ENCODE results near the gene MATN1.
"Not testable (repeated sequence)": the region's sequence is repeated elsewhere in the genome, so short reads cannot be mapped to it uniquely, and the experiment has no call there.

MATN1 gene

DNA sequence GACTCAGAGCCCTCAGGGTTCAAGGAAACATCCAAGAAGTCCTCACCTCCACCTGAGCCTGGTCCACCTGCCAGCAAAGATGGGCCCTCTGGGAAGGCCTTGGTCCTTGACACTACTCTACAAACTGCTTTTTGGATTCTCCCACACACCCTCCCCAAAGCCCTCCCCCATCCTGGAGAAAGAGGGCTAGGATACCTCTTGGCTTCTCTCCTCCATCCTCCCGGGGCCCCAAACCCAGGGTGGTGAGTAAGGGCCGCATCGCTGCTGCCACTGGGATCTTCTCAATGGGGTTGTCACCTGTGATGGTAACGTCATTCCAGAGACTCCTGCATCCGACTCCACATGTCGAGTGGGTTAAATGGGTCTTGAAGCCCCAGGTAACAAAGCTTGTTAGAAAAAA lies 26.6 kb downstream of the MATN1 start:
- DNase-seq (ENCODE audit: low read depth): no peak

DNA sequence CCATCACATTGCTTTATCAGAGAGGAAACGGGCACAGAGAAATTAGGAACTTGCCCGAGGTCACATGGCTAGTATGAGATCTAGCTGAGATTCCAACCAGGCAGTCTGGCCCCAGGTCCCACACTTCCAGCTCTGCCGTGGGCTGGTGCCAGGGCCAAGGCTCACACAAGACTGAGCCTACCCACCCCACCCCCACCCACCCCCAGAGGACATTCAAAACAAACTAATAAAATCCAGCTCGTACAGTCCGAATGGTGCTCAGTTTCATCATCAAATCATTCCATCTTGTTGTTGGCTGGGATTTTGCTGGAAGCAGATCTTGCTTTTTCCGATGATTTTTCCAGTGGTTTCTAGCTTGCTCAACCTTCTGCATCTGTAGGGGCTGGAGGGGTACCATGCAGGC lies 27.9 kb downstream of the MATN1 start:
- no peak for DNase-seq (ENCODE audit: low read depth)

DNA sequence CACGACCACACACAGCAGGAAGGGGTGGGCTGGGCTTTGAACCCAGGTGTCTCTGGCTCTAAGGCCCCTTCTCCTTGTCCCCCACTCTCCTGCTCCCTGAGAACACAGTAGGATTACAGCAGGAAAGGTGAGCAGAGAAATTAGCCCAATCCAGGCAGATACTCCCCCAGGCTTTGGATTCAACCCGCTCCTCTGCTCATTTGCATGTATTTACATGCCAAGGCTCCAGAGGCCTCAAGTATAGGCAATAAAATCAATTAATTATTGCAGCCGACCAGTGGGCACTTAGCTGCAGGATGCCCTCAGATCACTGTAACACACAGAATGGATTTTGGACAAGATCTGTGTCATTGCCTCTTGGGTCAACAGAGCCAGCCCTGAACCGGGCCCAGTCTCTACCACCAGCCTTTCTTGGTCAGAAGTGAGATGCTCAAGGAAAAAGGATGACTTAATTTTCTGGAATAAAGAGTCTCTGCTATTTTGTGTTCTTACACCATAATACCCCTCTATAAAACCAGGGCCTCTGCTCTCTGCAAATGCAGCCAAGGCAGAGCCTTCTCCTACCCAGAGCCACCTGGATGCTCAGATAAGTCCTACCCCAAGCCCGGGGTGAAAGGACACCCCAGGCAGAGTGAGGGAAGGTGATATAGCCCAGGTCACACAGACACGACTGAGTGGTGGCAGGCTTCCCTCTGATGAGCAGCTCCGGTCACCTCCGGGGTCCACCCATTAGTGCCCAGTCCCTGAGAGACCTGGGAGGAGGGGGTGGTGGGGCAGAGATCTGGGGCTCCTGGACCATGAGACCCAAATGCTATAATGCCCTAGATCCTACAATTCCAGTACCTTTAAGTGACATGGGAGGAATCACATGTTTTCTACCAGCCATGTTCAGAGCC lies 28.9 kb downstream of the MATN1 start:
- DNase-seq (ENCODE audit: low read depth): no peak

DNA sequence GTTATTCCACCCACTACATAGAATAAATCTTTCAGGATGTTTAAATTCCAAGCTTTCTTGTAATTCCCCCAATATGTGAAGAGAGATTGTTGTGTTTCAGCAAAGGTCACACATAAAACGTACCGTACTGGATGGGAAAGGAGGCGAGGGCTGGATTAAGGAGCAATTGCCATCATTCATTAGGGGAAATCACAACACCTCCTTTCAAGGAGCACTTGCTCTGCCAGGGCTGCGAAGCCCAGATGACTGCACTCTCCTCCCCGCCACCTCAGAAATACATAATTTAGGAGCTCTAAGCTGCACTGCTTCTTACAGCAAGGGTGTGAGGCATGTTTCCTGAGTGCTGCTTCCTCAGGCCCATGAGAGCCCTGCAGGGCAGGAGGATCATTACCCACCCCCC lies 29.6 kb downstream of the MATN1 start:
- no peak for DNase-seq (ENCODE audit: low read depth)

DNA sequence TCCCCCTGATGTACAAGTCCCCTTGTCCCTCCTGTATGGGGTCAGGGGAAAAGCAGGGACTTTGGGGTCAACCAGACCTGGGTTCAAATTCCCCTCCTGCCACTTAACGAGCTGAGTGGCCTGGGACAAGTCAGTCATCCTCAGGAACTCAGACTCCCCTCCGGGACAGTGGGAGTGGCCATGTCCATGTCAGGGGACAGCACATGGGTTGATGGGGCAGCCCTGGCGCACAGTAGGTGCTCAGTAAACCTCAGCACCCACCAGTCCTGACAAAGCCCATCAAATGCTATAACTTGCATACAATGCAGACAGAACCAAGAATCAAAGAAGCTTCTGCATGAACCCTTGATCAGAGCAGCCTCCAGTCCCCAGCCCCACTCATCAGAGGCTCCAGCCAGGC lies 30.0 kb downstream of the MATN1 start:
- no peak for DNase-seq (ENCODE audit: low read depth)

DNA sequence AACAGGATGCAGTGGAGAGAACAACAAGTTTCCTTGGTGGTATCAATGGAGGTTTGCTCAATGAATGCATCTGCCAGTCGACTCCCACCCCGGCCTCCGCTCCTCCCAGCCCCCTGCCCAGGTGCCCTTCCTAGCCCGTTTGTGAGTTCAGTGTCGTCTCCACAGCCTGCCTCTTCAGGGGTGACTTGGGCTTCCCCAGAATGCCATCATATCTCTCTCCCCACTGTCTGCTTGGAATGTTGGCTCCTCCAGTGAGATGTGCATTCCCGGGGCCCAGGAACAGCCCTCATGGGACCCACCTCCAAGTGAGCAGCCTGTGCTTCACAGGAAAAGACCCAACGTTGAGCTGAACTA lies 30.5 kb downstream of the MATN1 start:
- no peak for DNase-seq (ENCODE audit: low read depth)

DNA sequence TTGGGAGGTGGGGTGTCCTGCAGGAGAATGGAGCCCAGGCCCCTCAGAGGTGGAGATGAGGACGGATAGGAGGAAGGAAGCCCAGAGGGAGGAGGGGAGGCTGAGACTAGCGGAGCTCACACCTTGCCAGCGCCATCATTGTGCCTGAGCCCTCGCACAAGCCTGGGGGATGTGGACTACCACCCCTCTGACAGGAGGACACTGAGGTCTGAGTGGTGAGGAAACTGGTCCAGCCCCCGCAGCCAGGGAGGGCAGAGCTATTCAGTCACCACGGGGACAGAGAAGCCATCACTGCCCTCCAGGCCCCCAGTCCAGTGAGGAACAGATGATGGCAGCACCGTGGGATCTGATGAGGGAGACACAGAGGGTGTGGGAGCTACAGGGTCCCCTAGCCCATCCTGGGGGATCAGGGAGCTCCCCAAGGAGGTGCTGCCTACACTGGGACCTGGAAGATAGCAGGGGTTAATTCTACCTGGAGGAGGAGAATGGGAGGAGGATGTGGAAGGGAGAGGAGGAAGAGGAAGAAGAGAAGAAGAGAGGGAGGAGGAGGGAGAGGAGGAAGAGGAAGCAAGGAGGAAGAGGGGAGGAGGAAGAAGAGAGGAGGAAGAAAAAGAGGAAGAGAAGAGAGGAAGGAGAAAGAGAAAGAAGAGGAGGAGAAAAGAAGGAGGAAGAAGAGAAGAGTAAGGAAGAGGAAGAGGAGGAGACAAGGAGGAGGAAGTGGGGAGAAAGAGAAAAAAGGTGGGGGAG lies 31.0 kb downstream of the MATN1 start:
- DNase-seq (ENCODE audit: low read depth): no peak

DNA sequence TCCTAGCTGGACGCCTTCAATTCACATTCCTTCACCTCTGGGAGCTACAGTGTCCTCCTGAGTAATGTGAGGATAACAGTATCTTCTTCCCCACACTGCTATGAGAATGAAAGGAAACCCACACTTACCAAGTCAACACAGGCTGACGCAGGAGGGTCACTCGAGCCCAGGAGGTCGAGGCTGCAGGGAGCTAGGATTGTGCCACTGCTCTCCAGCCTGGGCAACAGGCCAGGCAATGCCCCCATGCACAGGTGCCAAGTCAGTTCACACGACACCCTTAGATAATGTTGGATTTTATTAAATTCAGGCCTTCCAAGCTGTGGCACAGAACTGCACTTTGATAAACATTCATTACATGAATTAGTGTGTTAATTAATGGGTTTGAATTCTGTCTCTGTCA lies 31.9 kb downstream of the MATN1 start:
- DNase-seq (ENCODE audit: low read depth): no peak

DNA sequence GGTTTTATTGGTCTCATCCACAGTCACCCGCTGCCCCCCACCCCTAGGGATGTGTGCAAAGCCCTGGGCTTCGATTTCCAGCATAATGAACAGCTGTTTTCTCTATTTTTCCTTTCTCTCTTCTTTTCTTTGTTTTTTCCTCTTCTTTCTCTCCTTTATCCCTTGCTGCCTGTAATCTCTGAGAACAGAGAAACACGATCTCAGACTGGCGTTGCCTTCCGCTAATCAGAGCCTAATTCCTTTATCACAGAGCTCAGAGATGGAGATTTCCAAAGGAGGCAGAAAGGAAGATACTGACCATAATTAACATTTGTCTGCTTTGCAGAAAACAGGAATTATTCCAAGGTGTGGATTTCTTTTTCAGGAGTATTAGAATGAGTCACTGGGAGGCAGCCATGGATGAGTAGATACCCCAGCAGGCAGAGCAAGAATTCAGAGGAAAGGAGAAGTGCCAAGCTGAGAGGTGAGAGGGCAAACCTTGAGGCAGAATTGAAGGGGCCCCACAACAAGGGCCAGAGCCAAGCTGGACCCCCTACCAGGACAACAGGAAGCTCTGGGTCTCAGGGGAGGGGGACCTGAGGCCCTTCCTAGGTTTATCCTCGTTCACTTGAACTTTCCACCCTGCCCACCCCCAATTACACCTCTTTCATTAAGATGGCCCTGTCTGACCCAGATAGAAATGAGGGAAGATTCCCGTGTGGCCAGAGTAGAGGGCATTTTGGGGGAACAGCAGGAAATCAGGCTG lies 33.3 kb downstream of the MATN1 start:
- DNase-seq (ENCODE audit: low read depth): no peak

DNA sequence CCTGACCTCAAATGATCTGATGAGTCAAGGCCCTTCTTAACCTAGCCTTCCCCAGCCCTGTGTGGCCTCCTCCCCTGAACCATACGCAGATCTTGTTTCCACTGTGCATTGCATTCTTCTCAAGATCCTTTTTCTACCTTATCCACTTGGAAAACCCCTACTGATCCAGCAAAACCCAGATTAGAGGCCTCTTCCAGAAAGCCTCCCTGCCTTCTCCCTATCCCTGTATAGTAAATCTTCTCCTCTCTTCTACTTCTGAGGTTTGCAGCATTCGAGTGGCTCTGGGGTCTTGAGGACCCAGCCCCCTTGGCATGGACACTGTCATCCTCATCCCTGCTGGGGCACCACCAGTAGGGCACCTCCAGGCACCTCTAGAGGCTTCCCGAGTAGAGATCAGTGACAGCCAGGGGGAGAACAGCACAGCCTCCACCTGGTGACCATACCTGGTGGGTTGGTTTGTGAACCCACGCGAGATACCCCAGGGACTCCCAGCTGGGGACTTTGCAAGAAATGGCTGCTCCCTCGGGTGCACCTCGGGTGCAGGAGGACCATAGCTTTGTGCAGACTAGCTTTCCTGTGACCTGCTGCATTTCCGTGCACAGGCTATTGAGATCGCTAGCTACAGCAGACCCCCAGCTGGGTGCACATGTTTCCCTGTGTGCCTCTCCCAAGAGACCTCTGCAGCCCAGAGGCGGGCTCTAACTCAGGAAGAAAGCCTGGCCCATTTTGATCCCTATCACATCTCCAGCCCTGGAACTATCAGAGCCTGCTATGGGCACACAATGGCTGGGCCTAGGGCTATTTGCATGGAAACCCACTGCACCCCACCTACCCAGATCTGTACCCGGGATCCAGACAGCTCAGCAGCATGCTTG lies 34.2 kb downstream of the MATN1 start:
- DNase-seq (ENCODE audit: low read depth): no peak

DNA sequence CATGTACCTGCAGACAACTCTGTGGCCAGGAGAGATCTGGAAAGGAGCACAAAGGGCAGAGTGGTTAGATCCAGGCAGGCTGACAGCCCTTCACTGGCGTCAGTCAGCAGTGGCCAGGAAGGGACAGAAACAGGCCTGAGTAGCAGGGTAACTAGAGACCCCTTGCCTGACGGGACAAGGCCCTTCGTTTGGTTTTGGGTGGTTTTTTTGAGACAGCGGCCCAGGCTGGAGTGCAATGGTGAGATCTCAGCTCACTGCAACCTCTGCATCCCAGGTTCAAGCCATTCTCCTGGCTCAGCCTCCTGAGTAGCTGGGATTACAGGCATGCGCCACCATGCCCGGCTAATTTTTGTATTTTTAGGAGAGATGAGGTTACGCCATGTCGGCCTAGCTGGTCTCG lies 34.9 kb downstream of the MATN1 start:
- not testable (repeated sequence) for DNase-seq (ENCODE audit: low read depth)

DNA sequence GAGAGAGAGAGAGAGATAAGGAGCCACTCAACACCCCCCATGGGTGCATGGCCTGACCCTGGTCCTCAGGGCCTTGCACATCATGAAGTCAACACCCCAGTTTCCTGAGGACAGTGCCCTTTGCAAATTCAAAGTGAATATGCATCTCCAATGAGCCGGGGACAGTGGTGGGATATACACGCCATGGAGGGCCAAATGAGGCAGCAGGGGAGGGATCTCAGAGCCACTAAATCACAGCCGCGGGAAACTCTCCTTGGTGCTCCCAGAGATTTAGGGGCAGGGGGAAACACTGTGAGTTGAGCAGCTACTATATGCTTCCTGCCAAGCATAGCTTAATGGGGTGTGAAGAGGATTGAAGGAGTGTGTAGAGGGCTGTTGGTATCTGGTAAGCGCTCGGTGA lies 35.5 kb downstream of the MATN1 start:
- no peak for DNase-seq (ENCODE audit: low read depth)

DNA sequence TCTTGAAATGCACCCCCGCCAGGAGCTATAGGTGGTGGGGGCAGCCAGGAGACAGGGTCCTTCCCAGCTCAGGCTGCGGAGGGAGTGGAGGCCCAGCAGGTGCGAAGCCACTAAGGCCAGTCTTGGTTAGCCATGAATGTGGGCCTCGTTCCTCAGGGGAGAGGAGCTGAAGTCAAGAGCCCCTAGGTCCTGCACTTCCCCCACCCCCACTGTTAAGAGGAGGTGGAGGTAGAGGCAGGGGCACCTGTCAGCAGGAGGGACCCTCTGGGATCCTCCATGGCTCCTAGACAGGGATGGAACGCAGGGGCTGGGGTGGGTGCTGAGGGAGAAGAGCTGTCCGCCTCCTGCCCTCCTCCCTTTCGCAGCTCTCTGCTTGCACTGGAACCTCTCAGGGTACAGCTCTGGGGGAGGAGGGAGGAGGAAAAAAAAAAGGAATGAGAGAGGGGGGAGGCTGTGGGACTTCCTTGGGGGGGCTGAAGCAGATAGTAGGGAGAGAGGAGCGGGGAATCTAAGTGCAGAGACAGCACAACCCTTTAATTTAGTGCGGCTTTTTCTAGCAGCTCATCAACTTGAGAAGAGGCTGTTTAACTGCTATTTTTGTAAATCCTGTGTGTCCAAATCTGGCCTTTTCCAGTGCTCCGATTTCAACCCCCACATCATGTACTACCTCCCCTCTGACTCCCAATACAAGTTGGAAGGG lies 37.0 kb downstream of the MATN1 start:
- no peak for DNase-seq (ENCODE audit: low read depth)

DNA sequence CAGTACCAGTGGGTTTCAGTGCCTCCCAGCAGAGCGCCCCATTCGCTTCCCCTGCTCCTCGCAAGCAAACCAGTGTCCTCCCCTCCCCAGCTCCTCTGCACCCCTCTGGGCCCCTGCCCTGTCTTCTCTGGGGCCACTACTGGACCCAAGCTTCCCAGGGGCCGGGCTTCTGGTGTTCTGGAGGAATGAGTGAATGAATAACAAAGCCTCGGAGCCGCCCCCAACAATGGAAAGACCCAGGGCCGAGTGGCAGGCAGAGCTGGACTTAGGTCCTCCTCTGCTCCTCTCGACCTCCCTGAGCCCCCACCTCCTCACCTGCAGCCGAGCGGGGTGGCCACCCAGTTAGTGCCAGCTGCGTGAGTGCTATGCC lies 37.6 kb downstream of the MATN1 start:
- no peak for DNase-seq (ENCODE audit: low read depth)

DNA sequence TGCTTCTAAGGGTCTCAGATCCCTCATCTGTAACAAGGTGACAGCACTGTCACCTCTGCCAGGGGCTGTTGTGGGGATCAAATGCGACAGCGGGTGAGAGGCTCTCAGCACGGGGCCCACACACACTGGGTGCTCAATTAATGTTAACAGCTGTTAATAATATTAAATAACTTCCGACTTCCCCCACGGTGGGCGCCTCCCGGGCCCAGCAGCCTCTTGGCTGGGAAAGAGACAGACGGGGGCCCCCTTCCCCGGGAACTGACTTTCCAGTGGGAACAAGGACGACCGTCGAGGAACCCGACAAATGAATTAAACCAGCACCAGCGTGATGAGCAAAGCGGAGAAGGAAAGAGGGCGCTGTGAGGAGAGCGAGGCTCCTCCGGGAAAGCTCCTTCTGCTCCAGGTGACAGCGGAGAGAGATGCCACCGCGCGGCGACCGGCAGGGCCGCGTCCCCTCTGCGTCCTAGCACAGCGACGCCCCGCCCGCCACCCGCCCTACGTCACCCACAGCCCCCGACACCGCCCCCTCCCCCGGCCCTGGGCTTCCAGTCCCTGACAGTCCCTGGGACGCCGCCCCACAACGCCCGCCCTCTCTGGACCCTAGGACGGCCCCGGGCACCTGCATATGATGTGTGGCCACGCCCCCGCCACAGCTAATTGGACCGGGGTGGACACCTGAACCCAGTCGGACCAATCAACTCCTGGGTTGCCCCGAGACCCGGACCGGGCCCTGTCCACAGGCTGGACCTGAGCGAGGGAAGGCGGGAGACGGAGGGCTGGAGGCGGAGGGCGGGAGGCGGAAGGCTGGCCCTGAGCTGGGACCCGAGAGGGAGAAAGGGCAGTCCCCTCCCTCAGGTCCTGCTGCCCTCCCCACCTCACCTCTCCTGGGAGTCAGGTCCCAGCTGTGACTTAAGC lies 38.2 kb downstream of the MATN1 start:
- no peak for DNase-seq (ENCODE audit: low read depth)

DNA sequence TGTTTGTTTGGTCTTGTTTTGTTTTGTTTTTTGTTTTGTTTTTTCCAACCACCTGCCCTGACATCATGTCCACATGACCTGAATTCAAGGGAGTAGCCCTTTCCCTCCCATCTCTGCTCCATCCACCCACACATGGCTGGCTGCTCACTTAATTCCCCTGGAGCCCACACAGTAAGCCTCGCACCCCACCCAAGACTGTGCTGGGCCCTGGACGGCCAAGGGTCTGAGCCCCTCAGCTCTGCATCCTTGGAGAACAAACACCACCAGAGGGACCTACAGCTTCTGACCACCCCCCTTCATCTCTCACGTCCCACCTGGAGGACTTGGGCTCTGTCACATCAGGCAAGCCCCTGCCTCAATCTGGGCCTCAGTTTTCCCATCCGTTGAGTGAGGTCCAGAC lies 39.1 kb downstream of the MATN1 start:
- DNase-seq (ENCODE audit: low read depth): no peak

DNA sequence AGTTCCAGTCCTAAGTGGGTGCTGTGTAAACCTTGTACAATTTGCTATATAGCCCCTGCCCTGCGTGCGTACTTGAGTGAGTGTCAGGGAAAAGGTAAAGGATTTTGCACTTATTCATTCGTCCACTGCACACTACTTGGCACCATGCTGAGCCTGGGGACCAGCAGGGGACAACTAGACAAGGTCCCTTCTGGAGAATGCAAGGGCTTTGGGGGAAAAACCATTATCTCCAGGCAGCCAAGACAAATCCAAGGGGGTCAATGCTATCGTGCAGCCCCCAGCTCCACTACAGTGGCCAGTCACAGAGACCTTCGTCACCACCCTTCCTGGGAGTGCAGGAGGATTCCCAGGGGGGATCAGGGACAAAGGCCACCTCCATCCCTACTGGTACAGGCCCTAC lies 39.7 kb downstream of the MATN1 start:
- DNase-seq (ENCODE audit: low read depth): no peak

DNA sequence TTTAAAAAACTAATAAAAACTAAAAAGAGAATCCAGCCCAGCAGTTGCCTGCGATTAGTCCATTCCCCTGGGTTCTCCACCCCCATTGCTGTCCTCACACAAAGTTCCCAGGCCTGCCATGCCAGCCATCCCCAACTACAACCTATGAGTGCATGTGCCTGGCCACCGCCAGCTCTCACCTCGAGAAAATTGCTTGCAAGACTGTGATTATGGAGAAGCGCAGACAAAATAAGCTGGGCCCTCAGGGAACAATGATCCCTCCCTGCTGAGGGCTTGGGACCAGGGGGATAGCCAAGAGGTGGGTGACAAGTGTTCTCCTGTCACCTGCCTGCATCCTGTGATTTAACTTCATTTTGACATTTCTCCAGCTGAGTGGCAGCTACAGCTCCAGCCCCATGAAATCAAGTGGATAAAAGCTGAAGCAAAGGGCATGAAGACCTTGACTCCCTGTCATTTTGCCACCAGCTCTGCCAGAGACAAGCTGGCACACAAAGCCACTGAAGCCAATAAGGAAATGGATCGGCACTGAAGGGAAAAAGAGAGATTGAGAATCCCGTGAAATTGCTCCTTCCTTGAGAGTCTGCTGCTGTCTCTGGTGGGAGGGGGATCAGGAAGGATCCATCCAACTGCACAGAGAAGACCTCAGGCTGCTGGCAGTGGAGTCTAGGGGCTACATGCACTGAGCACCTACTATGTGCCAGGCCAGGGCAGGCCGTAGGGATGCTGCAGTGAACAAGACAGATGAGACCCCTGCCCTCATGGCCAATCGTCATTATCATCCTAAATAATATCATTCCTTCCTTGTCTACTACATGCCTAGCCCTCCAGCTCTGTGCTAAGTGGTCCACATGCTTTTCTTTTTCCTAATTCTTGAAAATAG lies 40.7 kb downstream of the MATN1 start:
- DNase-seq (ENCODE audit: low read depth): no peak

DNA sequence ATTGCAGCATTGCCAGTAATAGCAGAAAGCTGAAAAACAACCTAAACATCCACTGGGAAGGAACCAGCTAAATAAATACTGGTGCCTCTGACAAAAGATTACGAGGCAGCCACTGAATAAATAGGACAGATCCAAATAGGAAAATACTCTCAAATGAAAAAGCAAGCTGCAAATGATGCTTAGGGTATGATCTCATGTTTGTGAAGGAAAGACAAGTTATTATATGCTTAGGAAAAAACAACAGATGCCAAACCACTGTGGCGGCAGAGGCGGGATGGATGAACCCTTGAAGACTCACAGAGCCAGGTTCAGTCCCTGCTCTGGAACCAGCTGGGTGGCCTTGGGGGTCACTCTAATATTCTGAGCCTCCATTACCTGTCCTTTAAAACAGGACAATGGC lies 41.6 kb downstream of the MATN1 start:
- DNase-seq (ENCODE audit: low read depth): no peak

Data from activated T-helper 9 cell treated with anti-CD3 and anti-CD28 coated beads, Interleukin-2, amount 50 U/mL, for 16 hours (primary cell).